M059J (cell line): Measurements from ENCODE around the gene CHN2. TPM values are rescaled to one million over a fixed set of nuclear protein-coding genes. Genes with fewer than 3 reads are reported as not detected.

Experiments used
- total RNA-seq: library from RNA; depleted of rRNA; stranded (reverse); fragments of >200 nt; shearing (Covaris generic); gene quantifications from 2 replicates; pipeline ENCODE4 v1.2.3, GENCODE V29; 2014; rRNA removed

The CHN2 gene
- total RNA-seq, 1 experiment from 2014 or later: not detected

Other genes starting within 250 kb of the CHN2 start
- gene TRIL, start 236.4 kb upstream of the CHN2 start, total RNA-seq: 0.44 and 0.91 TPM in 2 replicates
- gene CPVL, start 48.2 kb upstream of the CHN2 start, total RNA-seq: 0.49 and 0.64 TPM in 2 replicates